Neural cell (in vitro differentiated cells): ENCODE measurements around the gene CASTOR1.

ENCODE experiments used
- EP300 ChIP-seq: fragments of 450-650 bp; conservative IDR thresholded peaks from 2 replicates; pipeline ENCODE4 v1.6.1; 2014; ENCODE audit warnings: antibody characterized with exemption, mild to moderate bottlenecking, moderate library complexity; ENCODE audit not compliant: poor library complexity, severe bottlenecking
- EZH2 ChIP-seq: fragments of 200-600, 300-800 bp; shearing (Covaris generic), sonication (generic); IDR thresholded peaks from 2 replicates; pipeline ENCODE4 v1.6.1; 2014; ENCODE audit warnings: antibody characterized with exemption, low read length, borderline replicate concordance, mild to moderate bottlenecking; ENCODE audit not compliant: insufficient read depth, poor library complexity, severe bottlenecking
- TAF1 ChIP-seq: IDR thresholded peaks from 2 replicates; pipeline ENCODE4 v1.6.1; 2012; ENCODE audit warnings: low read depth
- TF ChIP-seq, protein P1 (sequence below): fragments of 450-650 bp; IDR thresholded peaks from 2 replicates; pipeline ENCODE4 v1.5.1; 2014; ENCODE audit warnings: antibody characterized with exemption, mild to moderate bottlenecking, moderate library complexity; ENCODE audit not compliant: poor library complexity, severe bottlenecking

DNA sequence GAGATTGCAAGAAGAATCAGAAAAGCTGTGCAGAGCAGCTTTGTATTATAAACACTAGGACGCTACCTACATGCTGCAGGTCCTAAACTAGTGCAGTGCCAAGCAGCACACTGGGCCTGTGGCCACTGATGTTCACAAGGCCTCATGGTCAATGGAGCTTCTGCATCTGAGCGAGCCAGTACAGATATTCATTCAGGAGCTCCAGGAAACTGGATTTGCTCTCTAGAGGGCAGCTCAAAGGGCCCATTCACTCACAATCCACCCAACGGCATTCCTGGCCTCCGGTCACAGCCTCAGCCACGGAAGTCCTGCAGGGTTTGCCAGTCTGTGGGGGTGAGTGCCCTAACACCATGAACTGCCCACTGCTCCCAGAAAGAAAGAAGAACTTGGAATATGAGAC lies 43.2 kb upstream of the CASTOR1 start:
- TF ChIP-seq EZH2 (no peak), EP300 (no peak), TAF1 (no peak)
- TF ChIP-seq, protein P1, sequence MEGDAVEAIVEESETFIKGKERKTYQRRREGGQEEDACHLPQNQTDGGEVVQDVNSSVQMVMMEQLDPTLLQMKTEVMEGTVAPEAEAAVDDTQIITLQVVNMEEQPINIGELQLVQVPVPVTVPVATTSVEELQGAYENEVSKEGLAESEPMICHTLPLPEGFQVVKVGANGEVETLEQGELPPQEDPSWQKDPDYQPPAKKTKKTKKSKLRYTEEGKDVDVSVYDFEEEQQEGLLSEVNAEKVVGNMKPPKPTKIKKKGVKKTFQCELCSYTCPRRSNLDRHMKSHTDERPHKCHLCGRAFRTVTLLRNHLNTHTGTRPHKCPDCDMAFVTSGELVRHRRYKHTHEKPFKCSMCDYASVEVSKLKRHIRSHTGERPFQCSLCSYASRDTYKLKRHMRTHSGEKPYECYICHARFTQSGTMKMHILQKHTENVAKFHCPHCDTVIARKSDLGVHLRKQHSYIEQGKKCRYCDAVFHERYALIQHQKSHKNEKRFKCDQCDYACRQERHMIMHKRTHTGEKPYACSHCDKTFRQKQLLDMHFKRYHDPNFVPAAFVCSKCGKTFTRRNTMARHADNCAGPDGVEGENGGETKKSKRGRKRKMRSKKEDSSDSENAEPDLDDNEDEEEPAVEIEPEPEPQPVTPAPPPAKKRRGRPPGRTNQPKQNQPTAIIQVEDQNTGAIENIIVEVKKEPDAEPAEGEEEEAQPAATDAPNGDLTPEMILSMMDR = no peak
